GM19239 (cell line): ENCODE data around the gene FAM170B.

Experiments used
- DNase-seq: peaks from one replicate; pipeline ENCODE4 v3.0.0; 2011; ENCODE audit warnings: low spot score; ENCODE audit not compliant: insufficient read length
- FAIRE-seq: peaks from 2 replicates; lab custom pipeline; 2011; peaks lifted over from hg19 to GRCh38; lab: Jason Lieb, UNC

Gene FAM170B

DNA sequence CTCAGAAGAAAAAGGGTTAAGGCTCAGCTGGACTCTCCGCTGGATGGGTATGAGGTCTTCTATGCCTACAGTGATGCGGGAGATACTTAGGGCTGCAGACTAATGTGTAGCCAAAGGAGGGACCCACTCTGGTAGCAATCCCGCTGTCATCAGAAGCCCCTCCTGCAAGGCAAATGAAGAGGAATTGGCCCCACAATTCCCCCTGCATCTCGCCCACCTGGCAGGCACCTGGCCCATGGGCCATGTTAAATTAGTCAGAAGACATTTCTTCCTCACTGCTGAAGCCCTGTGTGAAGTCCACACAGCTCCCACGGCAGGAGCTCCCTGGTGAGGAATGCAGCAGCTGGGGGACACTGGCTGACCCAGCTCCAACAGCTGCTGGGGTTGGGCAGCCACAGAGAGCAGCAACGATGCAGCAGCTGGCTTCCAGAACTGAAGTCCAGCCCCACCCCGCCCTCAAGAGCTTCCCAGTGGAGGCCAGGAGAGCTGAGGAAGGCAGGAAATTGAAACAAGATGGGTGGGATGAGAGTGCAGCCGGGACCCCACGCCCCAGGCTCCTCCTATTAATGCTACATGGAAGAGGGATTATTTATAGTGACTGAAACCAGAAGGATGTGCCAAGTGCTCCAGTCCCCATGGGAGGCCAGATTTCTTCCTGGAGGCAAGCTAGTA lies 24.0 kb downstream of the FAM170B start:
- no peak for DNase-seq
- FAIRE-seq, result no peak

DNA sequence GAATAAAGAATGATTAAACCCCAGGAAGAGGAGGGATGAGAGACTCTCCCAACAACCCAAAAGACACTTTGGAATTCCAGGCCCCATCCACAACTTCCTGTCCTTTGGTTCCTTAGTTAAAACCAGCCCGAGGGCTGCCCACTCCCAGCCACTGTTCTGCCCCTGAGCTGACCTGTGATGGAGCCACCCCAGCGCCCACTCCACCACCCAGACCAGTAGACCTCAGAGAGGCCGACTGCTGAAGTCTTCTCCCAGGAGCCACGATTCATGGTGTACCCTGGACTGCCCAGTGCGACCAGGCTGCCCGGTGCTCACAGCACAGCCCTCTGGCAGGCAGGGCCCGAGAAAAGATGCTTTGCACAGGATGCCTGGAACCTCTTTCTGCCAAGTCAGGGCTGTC lies 25.2 kb downstream of the FAM170B start:
- FAIRE-seq (no peak), DNase-seq (no peak)

DNA sequence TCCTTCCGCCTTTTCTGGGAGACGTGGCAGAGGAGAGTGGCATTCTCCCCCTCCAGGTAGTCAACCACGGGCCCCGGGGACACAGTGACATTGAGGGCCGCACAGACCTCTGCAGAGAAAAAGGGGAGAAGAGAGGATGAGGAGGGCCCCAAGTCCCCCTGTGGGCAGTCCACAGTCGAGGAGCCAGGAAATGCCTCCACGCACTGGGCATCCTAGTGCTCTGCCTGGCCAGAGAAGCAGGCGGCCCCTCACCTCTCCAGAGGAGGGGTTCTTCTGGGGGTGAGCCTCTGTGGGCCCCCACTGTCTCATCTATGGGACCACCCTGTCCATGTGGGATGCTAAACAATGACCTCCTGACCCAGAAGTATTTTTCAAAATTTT lies 25.9 kb downstream of the FAM170B start:
- no peak for DNase-seq
- FAIRE-seq, result no peak

DNA sequence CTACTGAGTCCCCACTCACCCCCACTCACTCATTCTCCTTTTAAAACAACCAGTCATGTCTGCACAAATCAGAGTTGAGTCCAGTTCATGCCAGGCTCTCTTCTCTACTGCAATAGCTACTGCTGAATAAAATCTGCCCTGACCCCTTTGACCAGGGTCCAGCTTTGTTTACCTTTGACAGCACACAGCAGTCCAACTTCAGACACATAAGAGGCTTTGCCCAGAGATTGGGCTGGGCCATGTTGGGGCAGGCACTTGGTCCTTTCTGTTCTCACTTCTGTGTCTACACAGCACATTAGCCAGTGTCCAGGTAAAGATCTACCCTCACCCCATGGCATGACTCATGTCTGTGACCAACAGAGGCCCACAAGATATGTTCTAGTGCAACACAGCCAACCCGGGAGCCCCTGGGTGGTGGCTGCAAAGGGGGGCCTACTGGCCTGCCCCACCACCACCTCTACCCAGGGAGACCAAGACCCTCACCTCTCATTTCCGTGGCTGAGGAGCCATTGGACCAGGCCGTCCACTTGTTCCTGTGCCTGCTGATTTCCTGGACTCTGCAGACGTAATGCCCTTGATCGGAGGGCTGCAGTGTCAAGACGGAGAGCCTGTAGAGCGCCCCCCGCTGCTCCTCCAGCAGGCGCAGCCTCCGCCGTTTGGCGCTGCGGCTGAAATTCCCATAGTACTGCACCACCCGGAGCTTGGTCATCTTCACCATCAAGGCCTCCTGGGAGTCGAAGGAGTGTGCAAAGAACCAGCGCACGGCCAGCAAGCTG lies 26.5 kb downstream of the FAM170B start:
- DNase-seq (no peak), FAIRE-seq (no peak)

DNA sequence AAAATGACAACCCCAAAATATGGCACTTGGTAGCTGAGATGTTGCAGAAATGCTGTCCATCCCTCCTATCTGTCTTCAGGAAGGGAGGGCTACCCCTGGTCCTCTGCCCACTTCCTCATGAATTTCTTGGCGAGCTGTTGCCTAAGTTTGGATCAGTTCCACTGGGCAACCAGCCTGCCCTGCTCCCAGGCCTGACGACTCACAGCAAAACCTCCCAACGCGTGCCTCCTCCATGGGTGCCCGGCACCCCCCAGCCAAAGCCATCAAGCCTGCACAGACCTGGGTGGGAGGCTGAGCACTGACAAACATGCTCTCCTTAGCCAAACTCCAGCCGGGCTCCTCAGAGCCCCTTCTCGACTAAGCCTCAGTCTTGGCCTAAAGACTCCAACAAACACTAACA lies 27.4 kb downstream of the FAM170B start:
- FAIRE-seq (no peak), DNase-seq (no peak)

DNA sequence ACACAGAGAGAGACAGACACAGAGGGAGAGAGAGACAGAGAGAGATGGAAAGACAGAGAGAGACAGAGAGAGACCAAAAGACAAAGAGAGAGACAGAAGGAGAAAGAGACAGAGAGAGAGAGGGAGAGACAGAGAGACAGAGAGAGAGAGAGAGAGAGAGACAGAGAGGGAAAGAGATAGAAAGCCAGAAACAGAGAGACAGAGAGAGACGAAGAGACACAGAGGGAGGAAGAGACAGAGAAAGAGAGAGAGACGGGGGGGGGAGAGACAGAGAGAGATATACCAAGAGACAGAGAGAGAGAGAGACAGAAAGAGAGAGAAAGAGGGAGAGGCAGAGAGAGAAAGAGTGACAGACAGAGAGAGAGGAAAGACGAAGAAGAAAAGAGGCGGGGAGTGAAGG lies 28.7 kb downstream of the FAM170B start:
- no peak for DNase-seq
- no peak for FAIRE-seq

DNA sequence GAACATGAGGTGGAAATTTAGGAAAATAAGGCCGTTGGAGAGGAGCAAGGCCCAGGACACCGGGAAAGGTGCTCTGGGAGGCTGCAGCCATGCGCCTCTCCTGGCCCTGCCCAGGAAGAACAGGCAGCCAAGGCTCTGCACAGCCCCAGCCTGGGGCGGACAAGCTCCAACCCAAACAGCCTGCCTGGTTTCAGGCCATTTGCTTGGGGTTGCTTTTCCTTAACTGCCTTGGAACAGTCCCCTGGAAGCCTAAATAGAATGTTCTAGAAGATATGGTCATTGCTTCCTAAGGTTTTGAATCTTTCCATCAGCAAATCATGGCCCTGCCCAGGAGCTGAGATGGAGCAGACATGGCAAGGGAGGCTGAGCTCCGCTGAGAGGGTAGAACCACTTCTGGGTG lies 29.5 kb downstream of the FAM170B start:
- FAIRE-seq, result no peak

DNA sequence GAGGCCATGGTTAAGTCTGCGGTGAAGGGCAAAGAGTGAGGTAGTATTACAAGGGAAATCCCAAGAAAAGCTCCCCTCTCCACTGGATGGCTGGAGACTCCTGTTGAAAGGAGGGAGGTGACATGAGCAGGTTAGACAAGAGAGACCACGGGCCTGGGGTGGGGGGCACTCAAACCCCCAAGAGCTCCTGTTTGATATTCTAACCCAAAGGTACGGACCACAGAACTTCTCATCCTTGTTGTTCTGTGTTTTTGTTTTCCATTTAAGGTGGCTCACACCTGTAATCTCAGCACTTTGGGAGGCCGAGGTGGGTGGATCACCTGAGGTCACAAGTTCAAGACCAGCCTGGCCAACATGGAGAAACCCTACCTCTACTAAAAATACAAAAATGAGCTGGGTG lies 30.1 kb downstream of the FAM170B start:
- no peak for DNase-seq

More for the DNA sequence above, 29.5 kb downstream of the FAM170B start:
- no peak for DNase-seq

DNA sequence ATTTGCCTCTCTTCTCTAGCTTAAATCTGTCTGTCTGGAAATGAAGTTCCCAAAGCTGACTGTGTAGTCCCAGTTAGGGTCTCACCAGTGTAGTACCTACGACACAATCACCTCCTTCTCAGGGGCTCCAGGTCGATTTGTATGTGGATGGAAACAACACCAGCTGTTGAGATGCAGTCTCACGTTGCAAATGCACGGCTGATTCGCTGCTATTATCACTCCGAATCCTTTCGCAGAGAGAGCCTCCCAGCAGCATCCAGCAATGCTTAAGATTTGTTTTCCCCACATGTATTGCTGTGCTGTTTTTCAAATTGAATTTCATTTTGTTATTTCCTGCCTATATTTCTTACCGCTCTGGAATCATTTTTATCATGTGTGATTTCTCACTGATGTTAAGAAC lies 34.8 kb downstream of the FAM170B start:
- no peak for DNase-seq
- FAIRE-seq, result no peak

More for the DNA sequence above, 30.1 kb downstream of the FAM170B start:
- no peak for FAIRE-seq

DNA sequence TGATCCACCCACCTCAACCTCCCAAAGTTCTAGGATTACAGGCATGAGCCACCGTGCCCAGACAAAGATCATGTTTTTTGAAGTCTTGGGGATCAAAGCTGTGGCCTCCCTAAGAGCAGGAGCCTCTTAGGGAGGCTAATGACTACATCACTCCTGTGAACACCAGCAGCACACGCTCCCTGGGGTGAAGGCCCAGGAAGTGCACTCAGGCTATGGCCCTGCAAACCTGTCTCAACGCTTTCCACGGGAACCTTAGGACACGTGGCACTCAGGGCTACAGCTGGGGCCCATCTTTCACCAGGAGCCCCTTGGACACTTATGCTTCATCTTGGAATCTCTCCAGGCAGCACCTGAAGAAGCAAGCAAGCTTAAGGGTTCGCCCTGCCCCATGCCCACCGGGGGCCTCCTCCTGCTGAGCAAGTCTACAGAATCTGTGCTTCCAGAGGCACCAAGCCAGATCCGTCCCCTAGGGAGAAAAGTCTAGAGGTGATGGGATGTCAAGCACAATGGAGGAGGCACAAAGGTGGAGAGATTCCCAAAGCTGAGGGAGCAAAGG lies 36.9 kb downstream of the FAM170B start:
- FAIRE-seq (no peak), DNase-seq (no peak)

DNA sequence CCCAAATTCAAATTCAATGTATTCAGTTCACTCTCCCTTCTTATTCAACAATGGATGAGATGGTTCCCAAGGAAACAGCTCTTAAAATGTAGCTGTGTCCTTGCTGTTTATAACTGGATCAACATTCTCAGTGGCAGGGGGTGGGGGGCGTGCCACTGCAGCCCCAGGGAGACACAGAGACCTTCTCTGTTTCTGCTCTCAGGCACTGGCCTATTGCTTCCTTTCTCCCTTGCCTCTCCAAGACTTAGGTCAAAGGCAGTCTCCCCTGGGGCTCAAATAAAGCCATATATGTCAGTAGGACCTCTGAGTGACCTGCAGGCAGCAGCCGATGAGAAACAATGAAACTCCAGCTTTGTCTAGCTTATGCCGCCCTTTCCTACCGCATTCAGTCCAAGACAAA lies 39.2 kb downstream of the FAM170B start:
- FAIRE-seq, result no peak
- no peak for DNase-seq

DNA sequence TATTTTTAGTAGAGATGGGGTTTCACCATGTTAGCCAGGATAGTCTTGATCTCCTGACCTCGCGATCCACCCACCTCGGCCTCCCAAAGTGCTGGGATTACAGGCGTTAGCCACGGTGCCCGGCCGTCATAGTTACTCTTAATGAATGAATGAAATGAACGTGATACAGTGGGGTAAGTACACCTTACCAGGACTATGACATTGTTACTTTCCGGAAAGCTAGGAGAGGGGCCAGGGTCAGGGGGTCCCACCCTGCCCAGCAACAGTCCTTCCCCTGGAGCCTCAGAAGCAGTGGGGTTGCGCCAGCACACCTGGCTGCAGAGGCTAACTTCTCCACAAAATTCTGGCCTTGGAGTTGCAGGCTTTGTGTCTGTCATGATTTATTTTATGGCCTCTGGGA lies 39.9 kb downstream of the FAM170B start:
- FAIRE-seq, result no peak

DNA sequence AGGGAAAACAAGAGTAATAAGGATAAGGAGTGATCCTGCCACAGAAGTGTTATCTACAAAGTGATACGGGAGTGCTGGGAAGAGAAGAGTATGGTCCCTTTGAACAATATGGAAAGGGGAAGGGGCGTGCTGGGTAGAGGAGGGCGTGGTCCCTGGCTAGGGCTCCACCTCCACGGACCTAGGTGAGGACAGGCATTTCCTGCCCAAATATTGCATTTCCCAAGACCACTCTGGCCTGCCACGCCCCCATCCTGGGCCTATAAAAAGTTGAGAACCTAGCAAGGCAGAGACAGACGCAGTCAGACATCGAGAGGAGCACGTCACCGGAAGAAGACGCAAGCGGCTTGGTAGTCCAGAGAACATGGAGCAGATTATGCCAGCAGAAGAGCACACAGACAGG lies 41.3 kb downstream of the FAM170B start:
- no peak for DNase-seq
- no peak for FAIRE-seq

More for the DNA sequence above, 39.9 kb downstream of the FAM170B start:
- DNase-seq, result no peak

DNA sequence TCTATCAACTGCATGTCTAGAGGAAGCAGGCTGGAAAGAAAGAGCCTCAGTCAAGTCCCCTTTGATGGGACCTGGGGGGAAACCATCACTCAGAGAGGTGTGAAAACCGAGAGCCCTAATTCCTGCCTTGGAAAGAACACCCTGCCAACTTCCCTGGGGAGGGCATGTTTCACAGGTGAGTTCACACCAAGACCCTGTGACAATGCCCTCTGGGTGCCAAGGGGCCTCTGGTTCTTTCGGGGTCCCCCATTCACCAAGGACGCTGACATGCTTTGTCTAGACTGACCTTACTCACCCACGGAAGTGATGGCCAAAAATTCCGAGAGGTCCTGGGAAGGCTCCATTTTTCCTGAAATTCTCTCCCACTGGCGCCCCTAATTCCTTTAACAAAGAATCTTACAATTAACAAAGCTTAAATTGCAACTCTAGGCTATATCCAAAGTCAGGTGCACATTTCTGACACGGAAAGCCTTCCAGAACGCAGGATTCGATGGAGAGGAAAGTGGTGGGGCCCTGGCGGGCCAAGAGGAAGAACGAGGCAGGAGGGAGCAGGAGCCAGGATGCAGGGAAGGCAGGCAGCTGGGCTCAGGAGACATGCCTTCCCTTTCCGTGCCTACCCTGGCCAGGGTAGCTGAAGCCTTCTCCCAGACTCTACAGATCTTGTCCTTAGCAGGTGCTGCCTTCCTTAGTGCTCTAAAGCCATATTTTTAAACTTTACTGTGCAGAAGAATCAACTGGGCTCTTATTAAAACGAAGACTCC lies 42.2 kb downstream of the FAM170B start:
- FAIRE-seq (no peak), DNase-seq (no peak)

DNA sequence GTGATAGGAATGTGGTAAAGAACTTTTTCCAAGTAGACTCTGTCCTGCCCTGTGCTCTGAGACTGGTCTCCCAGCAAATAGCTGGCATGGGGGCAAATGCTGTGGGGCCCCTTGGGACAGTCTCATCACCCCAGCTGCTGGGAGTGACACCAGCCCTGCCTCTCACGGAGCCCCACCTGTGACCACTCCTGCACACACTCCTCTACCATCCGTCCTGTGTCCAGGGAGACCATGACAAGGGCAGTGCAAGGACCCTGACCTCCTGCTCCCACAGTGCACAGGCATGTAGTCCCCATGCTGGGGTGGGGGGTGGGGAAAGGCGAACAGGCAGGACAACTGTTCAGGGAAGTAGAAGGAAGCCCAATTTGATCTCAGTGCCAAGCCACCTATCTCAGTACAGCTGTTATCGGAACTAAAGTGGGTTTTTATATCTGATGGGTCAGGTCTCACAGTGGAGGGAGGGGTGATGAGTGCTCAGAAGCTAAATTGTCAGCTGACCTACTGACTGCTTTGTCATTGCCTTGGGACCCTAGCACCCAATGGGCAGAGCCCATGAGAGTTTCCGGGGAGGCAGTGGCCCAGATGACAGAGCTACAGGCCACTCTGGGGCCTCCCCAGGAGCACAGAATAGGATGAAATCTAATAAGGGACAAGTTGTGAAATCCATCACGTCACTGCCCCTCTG lies 43.0 kb downstream of the FAM170B start:
- DNase-seq (no peak), FAIRE-seq (no peak)

DNA sequence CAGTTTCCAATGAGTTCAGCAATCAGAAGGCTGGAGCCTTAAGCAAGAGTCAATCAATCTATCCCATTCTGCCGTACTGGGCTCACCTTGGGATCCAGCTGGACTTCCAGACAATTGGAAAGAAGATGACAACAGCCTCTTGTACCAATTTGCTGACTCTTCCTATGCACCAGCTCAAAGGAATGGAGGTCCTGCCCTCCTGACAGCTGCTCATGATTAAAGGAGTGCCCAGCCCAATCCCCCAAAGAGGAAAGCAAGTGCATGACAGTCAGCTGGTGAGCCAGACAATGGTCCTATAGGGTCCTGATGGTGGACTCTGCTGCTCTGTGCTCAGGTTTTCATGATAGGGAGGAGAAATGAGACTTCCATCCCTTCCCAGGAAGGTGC lies 43.6 kb downstream of the FAM170B start:
- FAIRE-seq (no peak), DNase-seq (no peak)

DNA sequence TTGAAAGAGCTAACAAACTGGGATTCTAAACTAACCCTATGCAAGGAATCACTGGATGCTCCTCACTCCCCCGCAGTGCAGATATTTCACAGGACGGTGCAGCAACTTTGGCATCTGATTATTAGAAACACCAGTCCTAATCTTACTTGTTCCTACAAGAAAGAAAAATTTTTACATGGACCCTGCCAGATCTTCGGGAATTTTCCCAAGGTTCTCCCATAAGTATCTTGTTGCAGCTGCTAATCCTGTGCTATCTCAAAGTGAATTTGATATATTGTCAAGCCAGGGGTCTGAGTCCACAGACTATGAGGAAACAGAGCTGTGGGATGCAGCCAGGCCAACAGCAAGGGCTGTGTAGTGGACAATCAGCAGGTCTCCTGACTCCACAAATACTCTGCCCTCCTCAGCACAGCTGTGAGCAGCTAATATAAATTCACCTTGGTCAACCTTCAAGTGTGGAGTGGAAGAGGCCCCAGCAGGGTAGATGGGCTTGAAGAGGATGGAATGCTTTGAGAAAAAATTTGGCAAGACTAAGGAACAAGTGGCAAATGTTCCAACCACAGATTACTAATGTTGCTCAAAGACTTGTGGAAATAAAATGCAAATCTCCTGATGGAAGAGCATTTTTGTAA lies 44.1 kb downstream of the FAM170B start:
- DNase-seq, result no peak
- no peak for FAIRE-seq

DNA sequence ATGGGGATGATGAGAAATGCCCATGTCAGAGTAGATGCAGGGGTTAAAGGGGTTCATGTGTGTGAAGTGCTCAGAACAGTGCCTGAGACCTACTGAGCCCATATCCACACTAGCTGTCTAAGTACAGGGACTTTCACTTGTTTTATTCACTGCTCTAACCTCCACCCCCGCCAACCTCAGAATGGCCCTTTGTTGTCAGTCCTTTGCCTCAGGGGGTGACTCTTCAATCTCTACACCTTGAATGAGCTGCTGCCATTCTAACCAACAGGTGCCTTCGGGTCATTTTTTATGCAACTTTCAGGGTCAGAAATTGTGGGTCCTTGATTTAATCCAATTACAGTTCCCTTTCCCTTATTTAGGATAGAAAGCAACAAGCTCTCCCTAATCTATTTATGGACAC lies 44.7 kb downstream of the FAM170B start:
- DNase-seq (no peak), FAIRE-seq (no peak)

DNA sequence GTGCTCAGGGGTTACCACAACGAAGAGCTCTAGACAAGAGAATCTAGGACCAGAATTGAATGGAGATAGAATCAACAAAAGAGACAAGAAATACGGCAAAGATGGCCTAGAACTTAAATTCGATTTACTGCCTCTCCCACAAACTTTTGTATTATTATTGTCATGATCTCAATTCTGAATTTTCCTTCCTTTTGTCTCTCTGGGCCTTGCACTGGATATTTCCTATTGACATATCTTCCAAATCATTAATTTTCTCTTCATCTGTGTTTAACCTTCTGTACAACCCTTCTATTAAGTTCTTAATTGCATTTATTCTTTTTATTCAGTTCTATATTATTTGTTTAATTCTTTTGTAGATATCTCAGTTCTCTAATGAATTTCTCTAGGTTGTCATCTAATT lies 46.9 kb downstream of the FAM170B start:
- no peak for FAIRE-seq
- no peak for DNase-seq

DNA sequence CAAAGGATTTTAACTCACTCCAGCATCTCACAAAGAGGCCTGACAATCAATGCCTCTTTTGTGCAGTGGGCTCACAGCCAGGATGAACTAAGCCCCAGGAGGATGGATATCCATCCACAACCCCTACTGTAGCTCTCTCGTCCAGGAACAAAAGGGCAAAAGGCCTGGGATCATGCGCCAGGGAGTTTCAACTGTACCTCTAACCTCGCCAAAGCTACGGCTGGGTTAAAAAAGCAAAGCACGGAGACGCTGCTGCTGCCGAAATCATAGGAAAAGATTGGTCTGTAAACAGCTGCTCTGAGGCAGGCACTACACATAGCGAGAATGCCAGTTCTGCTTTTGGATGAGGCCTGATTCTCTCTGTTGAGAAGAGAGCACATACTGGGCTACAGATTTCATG lies 50.6 kb downstream of the FAM170B start:
- FAIRE-seq, result no peak
- no peak for DNase-seq
